ENCODE measurements around the gene FCN2.

DNA sequence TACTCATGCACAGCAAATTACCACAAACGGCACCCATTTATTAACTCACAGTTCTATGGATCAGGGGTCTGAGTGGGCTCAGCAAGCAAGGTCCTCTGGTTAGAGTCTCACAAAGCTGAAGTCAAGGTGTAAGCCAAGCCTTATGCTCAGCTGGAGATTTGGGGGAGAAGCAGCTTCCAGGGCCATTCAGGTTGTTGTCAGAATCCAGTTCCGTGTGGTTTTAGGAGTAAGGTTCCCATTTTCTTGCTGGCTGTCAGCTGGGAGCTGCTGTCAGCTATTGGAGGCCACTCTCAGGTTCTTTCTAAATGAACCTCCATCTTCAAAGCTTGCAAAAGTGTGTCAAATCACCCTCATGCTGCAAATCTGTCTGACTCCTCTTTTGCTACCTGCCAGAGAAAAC, 17.7 kb downstream of the FCN2 start:
- no peak for TF ChIP-seq TAF1 (conservative IDR thresholded peaks at IDR 0.05)
- TF ChIP-seq JUND (IDR thresholded peaks at IDR 0.05) = no peak
- TF ChIP-seq, protein P1, sequence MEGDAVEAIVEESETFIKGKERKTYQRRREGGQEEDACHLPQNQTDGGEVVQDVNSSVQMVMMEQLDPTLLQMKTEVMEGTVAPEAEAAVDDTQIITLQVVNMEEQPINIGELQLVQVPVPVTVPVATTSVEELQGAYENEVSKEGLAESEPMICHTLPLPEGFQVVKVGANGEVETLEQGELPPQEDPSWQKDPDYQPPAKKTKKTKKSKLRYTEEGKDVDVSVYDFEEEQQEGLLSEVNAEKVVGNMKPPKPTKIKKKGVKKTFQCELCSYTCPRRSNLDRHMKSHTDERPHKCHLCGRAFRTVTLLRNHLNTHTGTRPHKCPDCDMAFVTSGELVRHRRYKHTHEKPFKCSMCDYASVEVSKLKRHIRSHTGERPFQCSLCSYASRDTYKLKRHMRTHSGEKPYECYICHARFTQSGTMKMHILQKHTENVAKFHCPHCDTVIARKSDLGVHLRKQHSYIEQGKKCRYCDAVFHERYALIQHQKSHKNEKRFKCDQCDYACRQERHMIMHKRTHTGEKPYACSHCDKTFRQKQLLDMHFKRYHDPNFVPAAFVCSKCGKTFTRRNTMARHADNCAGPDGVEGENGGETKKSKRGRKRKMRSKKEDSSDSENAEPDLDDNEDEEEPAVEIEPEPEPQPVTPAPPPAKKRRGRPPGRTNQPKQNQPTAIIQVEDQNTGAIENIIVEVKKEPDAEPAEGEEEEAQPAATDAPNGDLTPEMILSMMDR (IDR thresholded peaks at IDR 0.05; ENCODE audit: low read depth, low read length, missing input control) = no peak
- TF ChIP-seq FOXA1 (IDR thresholded peaks at IDR 0.05) = no peak
- no peak for TF ChIP-seq FOXA2 (IDR thresholded peaks at IDR 0.05)

Data from liver (tissue), 3 donors.